Measurements from ENCODE around the gene RNASE12.

GRCh38 chr14:20607617-20608016, 16.4 kb upstream of the RNASE12 start:
- TF ChIP-seq ZNF138 (tag by site-specific recombination; IDR thresholded peaks at IDR 0.05; ENCODE audit: borderline replicate concordance): no peak
- TF ChIP-seq, protein P1, sequence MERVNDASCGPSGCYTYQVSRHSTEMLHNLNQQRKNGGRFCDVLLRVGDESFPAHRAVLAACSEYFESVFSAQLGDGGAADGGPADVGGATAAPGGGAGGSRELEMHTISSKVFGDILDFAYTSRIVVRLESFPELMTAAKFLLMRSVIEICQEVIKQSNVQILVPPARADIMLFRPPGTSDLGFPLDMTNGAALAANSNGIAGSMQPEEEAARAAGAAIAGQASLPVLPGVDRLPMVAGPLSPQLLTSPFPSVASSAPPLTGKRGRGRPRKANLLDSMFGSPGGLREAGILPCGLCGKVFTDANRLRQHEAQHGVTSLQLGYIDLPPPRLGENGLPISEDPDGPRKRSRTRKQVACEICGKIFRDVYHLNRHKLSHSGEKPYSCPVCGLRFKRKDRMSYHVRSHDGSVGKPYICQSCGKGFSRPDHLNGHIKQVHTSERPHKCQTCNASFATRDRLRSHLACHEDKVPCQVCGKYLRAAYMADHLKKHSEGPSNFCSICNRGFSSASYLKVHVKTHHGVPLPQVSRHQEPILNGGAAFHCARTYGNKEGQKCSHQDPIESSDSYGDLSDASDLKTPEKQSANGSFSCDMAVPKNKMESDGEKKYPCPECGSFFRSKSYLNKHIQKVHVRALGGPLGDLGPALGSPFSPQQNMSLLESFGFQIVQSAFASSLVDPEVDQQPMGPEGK (tag by site-specific recombination; IDR thresholded peaks at IDR 0.05): no peak
- TF ChIP-seq ZNF274 (IDR thresholded peaks at IDR 0.05; ENCODE audit: low read length): no peak
- no peak for TF ChIP-seq ZNF274 (tag by site-specific recombination; IDR thresholded peaks at IDR 0.05; ENCODE audit: borderline replicate concordance)
- TF ChIP-seq AEBP2 (tag by site-specific recombination; IDR thresholded peaks at IDR 0.05; ENCODE audit: borderline replicate concordance): no peak
- TF ChIP-seq CTCF (tag by site-specific recombination; IDR thresholded peaks at IDR 0.05): no peak
- TF ChIP-seq, protein P2, sequence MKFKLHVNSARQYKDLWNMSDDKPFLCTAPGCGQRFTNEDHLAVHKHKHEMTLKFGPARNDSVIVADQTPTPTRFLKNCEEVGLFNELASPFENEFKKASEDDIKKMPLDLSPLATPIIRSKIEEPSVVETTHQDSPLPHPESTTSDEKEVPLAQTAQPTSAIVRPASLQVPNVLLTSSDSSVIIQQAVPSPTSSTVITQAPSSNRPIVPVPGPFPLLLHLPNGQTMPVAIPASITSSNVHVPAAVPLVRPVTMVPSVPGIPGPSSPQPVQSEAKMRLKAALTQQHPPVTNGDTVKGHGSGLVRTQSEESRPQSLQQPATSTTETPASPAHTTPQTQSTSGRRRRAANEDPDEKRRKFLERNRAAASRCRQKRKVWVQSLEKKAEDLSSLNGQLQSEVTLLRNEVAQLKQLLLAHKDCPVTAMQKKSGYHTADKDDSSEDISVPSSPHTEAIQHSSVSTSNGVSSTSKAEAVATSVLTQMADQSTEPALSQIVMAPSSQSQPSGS (tag by site-specific recombination; IDR thresholded peaks at IDR 0.05; ENCODE audit: low read depth): no peak
- TF ChIP-seq ZSCAN5A (tag by site-specific recombination; IDR thresholded peaks at IDR 0.05): no peak
- no peak for TF ChIP-seq RBAK (tag by site-specific recombination; IDR thresholded peaks at IDR 0.05)

Data from HEK293 (cell line).